Measurements from ENCODE around the gene PRDM16. TPM values are rescaled to one million over a fixed set of nuclear protein-coding genes. Genes with fewer than 3 reads are reported as not detected.

The PRDM16 gene
- polyA plus RNA-seq, 2 of the 4 experiments (the other 2 are of a cell fraction): 0.03 to 0.35 TPM

GRCh38 chr1:3465091-3465934, 396.3 kb downstream of the PRDM16 start:
- ATAC-seq (no peak), DNase-seq (ENCODE audit: low read depth in 1 of 2, low spot score in 1 of 2) (no peak), FAIRE-seq (no peak)
- Histone ChIP-seq H3K4me1 (peaks cover 1% of the 10 kb centered on the region; the same call in 1 of the 3 replicates), H3K27ac (no peak overlapping the region), H3K4me2 (no peak overlapping the region), H3K9me3 (no peaks in the 10 kb centered on the region), H3K4me3 (no peak overlapping the region)
- WGBS (ENCODE audit: missing lambda C conversion rate): 80% methylated on average over 6 of the region's 28 CpGs
- no peak for TF ChIP-seq ESRRA (IDR thresholded peaks at IDR 0.05; ENCODE audit: borderline replicate concordance, low read length)
- no peak for TF ChIP-seq TP53 (CRISPR knock-in tag; IDR thresholded peaks at IDR 0.05)
- TF ChIP-seq FOXS1 (CRISPR knock-in tag; IDR thresholded peaks at IDR 0.05): no peak
- TF ChIP-seq SMC3 (IDR thresholded peaks at IDR 0.05): no peak
- TF ChIP-seq BHLHE40 (IDR thresholded peaks at IDR 0.05; ENCODE audit: low read depth, low read length): no peak
- no peak for TF ChIP-seq ATOH8 (CRISPR knock-in tag; IDR thresholded peaks at IDR 0.05; ENCODE audit: low read depth)
- no peak for TF ChIP-seq HDAC2 (IDR thresholded peaks at IDR 0.05)
- TF ChIP-seq EP300 (IDR thresholded peaks at IDR 0.05): no peak
- TF ChIP-seq RNF2 (IDR thresholded peaks at IDR 0.05; ENCODE audit: borderline replicate concordance, low read depth): no peak
- TF ChIP-seq TFCP2L1 (CRISPR knock-in tag; IDR thresholded peaks at IDR 0.05): no peak
- no peak for TF ChIP-seq KDM1A (IDR thresholded peaks at IDR 0.05; ENCODE audit: low read depth)
- no peak for TF ChIP-seq FOSB (CRISPR knock-in tag; IDR thresholded peaks at IDR 0.05)
- TF ChIP-seq KDM5A (IDR thresholded peaks at IDR 0.05): no peak
- no peak for TF ChIP-seq MYC (IDR thresholded peaks at IDR 0.05; ENCODE audit: borderline replicate concordance, low read length)
- TF ChIP-seq CBX8 (IDR thresholded peaks at IDR 0.05): no peak
- TF ChIP-seq HMGXB4 (CRISPR knock-in tag; IDR thresholded peaks at IDR 0.05; ENCODE audit: borderline replicate concordance): no peak
- TF ChIP-seq RFX5 (IDR thresholded peaks at IDR 0.05): no peak
- CTCF ChIA-PET: interaction anchor here (0.7 to 3.6 kb wide), 3 partner anchors 12 to 154 kb away, joined by 3 to 33 read pairs (median 4); no protein-coding TSS in a partner anchor
- POLR2A ChIA-PET: no interaction called here

- no peak for FAIRE-seq
- TF ChIP-seq POLR2AphosphoS2 (conservative IDR thresholded peaks at IDR 0.05; ENCODE audit: low read length) (no peak), HOXB13 (CRISPR knock-in tag; IDR thresholded peaks at IDR 0.05; ENCODE audit: low read depth) (no peak), SMC3 (IDR thresholded peaks at IDR 0.05) (no peak)
- Histone ChIP-seq H3K9me3 (no peaks in the 10 kb centered on the region), H3K4me1 (peaks cover 4% of the 10 kb centered on the region), H3K27ac (no peak overlapping the region), H3K4me3 (no peak overlapping the region), H3K4me2 (no peak overlapping the region)
- ChIA-PET POLR2A (no interaction called here), CTCF (interaction anchor here (0.7 to 1.6 kb wide), 2 partner anchors 150 to 153 kb away, joined by 3 to 4 read pairs; no protein-coding TSS in a partner anchor)
- WGBS (ENCODE audit: missing lambda C conversion rate): 89% methylated on average over 12 of the region's 17 CpGs
- no peak for DNase-seq (ENCODE audit: low read depth in 1 of 2, low spot score in 1 of 2)
- ATAC-seq: no peak
These were observed 396.9 kb downstream of the PRDM16 start for GRCh38 chr1:3465935-3466321.

- no peak for TF ChIP-seq FOXS1 (CRISPR knock-in tag; IDR thresholded peaks at IDR 0.05)
- no peak for TF ChIP-seq RFX5 (IDR thresholded peaks at IDR 0.05)
- TF ChIP-seq KDM5A (IDR thresholded peaks at IDR 0.05): no peak
- no peak for TF ChIP-seq PHF8 (IDR thresholded peaks at IDR 0.05; ENCODE audit: borderline replicate concordance, low read depth)
- TF ChIP-seq JUN (IDR thresholded peaks at IDR 0.05): no peak
- no peak for TF ChIP-seq RARB (CRISPR knock-in tag; IDR thresholded peaks at IDR 0.05)
- TF ChIP-seq MYC (IDR thresholded peaks at IDR 0.05; ENCODE audit: borderline replicate concordance, low read length): no peak
- no peak for TF ChIP-seq ZC3H11A (IDR thresholded peaks at IDR 0.05)
- TF ChIP-seq EP300 (IDR thresholded peaks at IDR 0.05): no peak
- TF ChIP-seq HMGXB4 (CRISPR knock-in tag; IDR thresholded peaks at IDR 0.05; ENCODE audit: borderline replicate concordance): no peak
- no peak for TF ChIP-seq RCOR1 (IDR thresholded peaks at IDR 0.05; ENCODE audit: low read depth, low read length)
- TF ChIP-seq BHLHE40 (IDR thresholded peaks at IDR 0.05; ENCODE audit: low read depth, low read length): no peak
- no peak for TF ChIP-seq HOXA7 (CRISPR knock-in tag; IDR thresholded peaks at IDR 0.05)
- Histone ChIP-seq H3K9me3 (no peaks in the 10 kb centered on the region), H3K4me3 (no peak overlapping the region), H3K4me1 (peaks cover 10% of the 10 kb centered on the region), H3K27ac (no peak overlapping the region), H3K4me2 (no peak overlapping the region)
- ChIA-PET POLR2A (no interaction called here), CTCF (interaction anchor here (0.7 to 4.0 kb wide), 2 partner anchors 14 to 149 kb away, joined by 3 to 26 read pairs; no protein-coding TSS in a partner anchor)
- DNase-seq (ENCODE audit: low read depth in 1 of 2, low spot score in 1 of 2) (no peak), ATAC-seq (no peak), FAIRE-seq (no peak)
- WGBS (ENCODE audit: missing lambda C conversion rate): 66% methylated on average over 3 of the region's 16 CpGs
These were observed 397.5 kb downstream of the PRDM16 start for GRCh38 chr1:3466366-3467075.

All from A549 (cell line).